ENCODE measurements around the gene STH.

The STH gene

DNA sequence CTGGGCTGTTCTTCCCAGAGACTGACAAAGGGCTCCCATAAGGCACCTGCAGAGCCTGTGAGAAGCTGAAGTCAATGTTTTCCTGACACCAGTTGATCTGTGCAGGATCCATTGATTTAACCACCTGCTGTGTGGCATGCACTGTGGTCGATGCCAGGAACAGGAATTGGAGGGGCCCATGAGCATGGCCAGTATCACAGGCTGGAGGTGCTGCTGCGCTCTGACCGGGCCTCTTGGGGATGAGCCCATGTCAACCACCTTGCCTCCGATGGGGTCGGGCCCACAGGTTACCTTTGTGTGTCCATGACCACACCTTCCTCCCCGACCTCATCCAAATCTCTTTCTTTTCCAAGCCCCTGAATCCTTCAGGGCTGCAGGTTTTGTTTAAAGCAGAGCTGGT, 18.2 kb upstream of the STH start:
- TF ChIP-seq, protein P1, sequence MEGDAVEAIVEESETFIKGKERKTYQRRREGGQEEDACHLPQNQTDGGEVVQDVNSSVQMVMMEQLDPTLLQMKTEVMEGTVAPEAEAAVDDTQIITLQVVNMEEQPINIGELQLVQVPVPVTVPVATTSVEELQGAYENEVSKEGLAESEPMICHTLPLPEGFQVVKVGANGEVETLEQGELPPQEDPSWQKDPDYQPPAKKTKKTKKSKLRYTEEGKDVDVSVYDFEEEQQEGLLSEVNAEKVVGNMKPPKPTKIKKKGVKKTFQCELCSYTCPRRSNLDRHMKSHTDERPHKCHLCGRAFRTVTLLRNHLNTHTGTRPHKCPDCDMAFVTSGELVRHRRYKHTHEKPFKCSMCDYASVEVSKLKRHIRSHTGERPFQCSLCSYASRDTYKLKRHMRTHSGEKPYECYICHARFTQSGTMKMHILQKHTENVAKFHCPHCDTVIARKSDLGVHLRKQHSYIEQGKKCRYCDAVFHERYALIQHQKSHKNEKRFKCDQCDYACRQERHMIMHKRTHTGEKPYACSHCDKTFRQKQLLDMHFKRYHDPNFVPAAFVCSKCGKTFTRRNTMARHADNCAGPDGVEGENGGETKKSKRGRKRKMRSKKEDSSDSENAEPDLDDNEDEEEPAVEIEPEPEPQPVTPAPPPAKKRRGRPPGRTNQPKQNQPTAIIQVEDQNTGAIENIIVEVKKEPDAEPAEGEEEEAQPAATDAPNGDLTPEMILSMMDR (IDR thresholded peaks at IDR 0.05; ENCODE audit: control extremely low read depth, extremely low read depth, low read depth, missing control alignments): no peak
- POLR2A ChIA-PET: no interaction called here
- CTCF ChIA-PET: no interaction called here
- DNase-seq (ENCODE audit: extremely low spot score): no peak

- ChIA-PET POLR2A (no interaction called here), CTCF (no interaction called here)
- TF ChIP-seq, protein P1 (IDR thresholded peaks at IDR 0.05; ENCODE audit: control extremely low read depth, extremely low read depth, low read depth, missing control alignments): no peak
- DNase-seq (ENCODE audit: extremely low spot score): no peak
Observed at GRCh38 chr17:45981306-45981705, 17.7 kb upstream of the STH start.

DNA sequence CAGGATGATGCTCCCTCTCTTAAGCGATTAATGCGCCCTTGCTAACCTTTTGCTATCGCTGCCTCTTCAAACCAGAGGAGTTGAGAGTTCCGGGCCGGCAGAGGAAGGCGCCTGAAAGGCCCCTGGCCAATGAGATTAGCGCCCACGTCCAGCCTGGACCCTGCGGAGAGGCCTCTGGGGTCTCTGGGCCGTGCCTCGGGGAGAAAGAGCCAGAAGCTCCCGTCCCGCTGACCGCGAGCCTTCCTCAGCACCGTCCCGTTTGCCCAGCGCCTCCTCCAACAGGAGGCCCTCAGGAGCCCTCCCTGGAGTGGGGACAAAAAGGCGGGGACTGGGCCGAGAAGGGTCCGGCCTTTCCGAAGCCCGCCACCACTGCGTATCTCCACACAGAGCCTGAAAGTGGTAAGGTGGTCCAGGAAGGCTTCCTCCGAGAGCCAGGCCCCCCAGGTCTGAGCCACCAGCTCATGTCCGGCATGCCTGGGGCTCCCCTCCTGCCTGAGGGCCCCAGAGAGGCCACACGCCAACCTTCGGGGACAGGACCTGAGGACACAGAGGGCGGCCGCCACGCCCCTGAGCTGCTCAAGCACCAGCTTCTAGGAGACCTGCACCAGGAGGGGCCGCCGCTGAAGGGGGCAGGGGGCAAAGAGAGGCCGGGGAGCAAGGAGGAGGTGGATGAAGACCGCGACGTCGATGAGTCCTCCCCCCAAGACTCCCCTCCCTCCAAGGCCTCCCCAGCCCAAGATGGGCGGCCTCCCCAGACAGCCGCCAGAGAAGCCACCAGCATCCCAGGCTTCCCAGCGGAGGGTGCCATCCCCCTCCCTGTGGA, 16.0 kb upstream of the STH start:
- ChIA-PET CTCF (interaction anchor here (1.2 kb wide), 1 partner anchor 73 kb away, joined by 3 read pairs; no protein-coding TSS in a partner anchor), POLR2A (no interaction called here)
- TF ChIP-seq, protein P1 (IDR thresholded peaks at IDR 0.05; ENCODE audit: control extremely low read depth, extremely low read depth, low read depth, missing control alignments): no peak
- DNase-seq (ENCODE audit: extremely low spot score): no peak

DNA sequence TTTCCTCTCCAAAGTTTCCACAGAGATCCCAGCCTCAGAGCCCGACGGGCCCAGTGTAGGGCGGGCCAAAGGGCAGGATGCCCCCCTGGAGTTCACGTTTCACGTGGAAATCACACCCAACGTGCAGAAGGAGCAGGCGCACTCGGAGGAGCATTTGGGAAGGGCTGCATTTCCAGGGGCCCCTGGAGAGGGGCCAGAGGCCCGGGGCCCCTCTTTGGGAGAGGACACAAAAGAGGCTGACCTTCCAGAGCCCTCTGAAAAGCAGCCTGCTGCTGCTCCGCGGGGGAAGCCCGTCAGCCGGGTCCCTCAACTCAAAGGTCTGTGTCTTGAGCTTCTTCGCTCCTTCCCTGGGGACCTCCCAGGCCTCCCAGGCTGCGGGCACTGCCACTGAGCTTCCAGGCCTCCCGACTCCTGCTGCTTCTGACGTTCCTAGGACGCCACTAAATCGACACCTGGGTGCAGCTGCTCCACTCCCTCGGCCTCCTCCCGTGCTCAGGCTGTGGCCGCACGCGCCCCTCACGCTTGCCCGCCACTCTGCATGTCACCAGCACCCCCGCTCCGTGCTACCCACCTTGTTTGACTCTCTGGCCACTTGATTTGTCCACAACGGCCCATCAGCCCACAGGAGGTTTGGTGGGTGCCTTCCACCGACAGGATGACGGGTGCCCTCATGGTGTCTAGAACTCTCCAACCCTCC, 15.3 kb upstream of the STH start:
- ChIA-PET CTCF (no interaction called here), POLR2A (no interaction called here)
- no peak for DNase-seq (ENCODE audit: extremely low spot score)
- TF ChIP-seq, protein P1 (IDR thresholded peaks at IDR 0.05; ENCODE audit: control extremely low read depth, extremely low read depth, low read depth, missing control alignments): no peak

GRCh38 chr17:45984368-45984767, 14.7 kb upstream of the STH start:
- CTCF ChIA-PET: no interaction called here
- no peak for DNase-seq (ENCODE audit: extremely low spot score)
- TF ChIP-seq, protein P1 (IDR thresholded peaks at IDR 0.05; ENCODE audit: control extremely low read depth, extremely low read depth, low read depth, missing control alignments): no peak
- POLR2A ChIA-PET: no interaction called here

DNA sequence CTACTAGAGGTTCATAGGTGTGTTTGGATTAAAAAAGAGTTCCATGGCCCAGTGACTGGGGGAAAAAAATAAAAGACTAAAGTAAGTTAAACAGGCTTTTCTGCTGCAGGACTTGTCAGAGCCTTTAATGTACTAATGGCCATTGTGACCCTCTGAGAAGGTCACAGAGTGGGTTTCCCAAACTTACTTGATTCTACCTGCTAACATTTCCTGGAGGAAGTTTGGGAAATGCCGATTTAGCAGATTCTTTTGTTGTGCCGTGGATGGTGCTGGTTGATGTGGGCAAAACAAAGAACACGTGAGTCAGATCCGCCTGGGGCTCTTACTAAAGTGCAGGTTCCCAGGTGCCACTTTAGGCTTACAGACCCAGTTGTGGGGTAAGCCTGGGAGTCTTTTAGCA, 13.6 kb upstream of the STH start:
- DNase-seq (ENCODE audit: extremely low spot score): no peak
- ChIA-PET CTCF (interaction anchor here (2.4 kb wide), 1 partner anchor 16 kb away, joined by 9 read pairs; no protein-coding TSS in a partner anchor), POLR2A (no interaction called here)
- TF ChIP-seq, protein P1 (IDR thresholded peaks at IDR 0.05; ENCODE audit: control extremely low read depth, extremely low read depth, low read depth, missing control alignments): no peak
